ENCODE measurements around the gene TMED5.
"Not testable (repeated sequence)": the region's sequence is repeated elsewhere in the genome, so short reads cannot be mapped to it uniquely, and the experiment has no call there.

TMED5 gene

GRCh38 chr1:93179886-93180722, at the start of gene TMED5:
Gene TMED5 (minus strand): TSS chr1:93180413. CDS start chr1:93180242, 171 bp downstream.
- FAIRE-seq, result peak; percentile 96

GRCh38 chr1:93223023-93223675, 42.9 kb upstream of the TMED5 start:
- FAIRE-seq, result no peak

DNA sequence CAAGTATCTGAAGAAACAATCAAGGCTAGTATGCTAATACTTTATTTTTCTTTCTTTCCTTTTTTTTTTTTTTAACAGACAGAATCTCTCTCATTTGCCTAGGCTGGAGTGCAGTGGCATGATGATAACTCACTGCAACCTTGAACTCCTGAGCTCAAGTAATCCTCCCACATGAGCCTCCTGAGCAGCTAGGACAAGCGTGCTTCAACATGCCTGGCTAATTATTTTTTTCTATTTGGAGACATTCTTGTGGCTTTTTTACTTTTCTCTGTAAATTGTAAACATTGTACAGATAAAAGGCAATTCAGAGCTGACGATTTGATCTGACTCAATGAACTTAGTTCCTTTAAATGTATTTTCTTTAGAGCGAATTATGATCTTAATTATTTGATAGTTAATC, 41.7 kb upstream of the TMED5 start:
- no peak for FAIRE-seq

DNA sequence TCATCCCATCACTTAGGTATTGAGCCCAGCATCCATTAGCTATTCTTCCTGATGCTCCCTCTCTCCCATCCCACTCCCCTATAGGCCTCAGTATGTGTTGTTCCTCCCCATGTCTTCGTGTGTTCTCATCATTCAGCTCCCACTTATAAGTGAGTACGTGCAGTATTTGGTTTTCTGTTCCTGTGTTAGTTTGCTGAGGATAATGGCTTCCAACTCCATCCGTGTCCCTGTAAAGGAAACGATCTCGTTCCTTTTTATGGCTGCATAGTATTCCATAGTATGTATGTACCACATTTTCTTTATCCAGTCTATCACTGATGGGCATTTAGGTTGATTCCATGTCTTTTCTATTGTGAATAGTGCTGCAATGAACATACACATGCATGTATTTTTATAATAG, 40.5 kb upstream of the TMED5 start:
- not testable (repeated sequence) for FAIRE-seq

GRCh38 chr1:93219443-93219842, 39.2 kb upstream of the TMED5 start:
- FAIRE-seq, result no peak

GRCh38 chr1:93215322-93215721, 35.1 kb upstream of the TMED5 start:
- FAIRE-seq, result no peak

GRCh38 chr1:93207211-93207610, 27.0 kb upstream of the TMED5 start:
- FAIRE-seq, result peak; percentile 33

- FAIRE-seq, result no peak
Measured at GRCh38 chr1:93206567-93206954, 26.3 kb upstream of the TMED5 start.

GRCh38 chr1:93205892-93206566, 25.8 kb upstream of the TMED5 start:
- peak; percentile 62 for FAIRE-seq

- FAIRE-seq, result no peak
Measured at GRCh38 chr1:93200714-93201113, 20.5 kb upstream of the TMED5 start.

DNA sequence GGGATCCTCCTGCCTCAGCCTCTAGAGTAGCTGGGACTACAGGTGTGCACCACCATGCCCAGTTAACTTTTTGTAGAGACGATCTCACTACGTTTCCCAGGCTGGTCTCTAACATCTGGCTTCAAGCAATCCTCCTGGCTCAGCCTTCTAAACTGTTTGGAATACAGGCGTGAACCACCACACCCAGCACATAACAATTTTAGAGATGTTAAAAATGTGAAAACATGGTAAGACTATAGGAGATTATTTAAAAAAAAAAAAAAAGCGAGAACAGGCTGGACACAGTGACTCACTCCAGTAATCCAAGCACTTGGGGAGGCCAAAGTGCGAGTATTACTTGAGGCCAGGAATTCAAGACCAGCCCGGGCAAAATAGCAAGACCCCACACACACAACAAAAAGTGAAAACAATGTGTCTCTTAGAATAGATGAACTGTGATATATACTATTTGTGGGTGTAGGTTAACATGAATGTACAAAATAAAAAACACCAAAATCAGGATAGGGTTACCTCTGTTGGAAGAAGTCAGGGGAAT, 19.9 kb upstream of the TMED5 start:
- FAIRE-seq, result no peak

DNA sequence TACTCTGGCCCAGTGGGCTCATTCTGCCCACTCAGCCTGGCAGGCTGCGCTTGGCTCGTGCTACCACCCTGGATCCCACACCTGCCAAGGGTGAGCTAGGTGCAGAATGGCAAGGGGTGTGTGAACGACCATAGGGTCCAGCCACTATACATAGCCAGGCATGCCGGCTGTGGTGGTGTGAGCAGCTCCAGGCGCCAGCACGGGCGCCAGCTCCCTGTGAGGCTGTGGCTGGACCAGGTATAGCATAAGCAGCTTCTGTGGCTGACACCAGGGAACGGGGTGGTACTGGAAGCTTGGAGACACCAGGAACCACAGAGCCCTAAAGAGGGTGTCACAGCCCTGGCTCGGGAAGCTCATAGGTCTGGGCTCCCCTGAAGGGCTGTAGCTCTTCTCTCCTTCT, 18.9 kb upstream of the TMED5 start:
- FAIRE-seq, result no peak

GRCh38 chr1:93196591-93196990, 16.4 kb upstream of the TMED5 start:
- FAIRE-seq, result no peak

GRCh38 chr1:93194231-93194990, 14.2 kb upstream of the TMED5 start:
- peak; percentile 77 for FAIRE-seq

DNA sequence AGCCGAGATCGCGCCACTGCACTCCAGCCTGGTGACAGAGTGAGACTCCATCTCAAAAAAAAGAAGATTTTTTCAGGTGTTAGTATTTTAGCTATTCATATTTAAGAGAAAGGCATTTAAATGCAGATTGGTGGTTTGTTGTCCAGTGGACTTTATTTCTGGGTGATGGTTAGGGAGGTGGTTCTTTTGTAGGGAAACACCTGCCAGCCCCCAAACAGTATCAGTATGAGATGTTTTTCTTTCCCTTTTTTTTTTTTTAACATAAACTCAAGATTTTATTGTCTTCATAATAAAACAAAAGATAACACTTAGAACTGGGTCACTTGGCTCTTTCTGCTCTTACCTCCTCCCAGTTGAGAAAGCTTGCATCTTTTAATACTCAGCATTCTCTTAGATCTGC, 10.2 kb upstream of the TMED5 start:
- no peak for FAIRE-seq

DNA sequence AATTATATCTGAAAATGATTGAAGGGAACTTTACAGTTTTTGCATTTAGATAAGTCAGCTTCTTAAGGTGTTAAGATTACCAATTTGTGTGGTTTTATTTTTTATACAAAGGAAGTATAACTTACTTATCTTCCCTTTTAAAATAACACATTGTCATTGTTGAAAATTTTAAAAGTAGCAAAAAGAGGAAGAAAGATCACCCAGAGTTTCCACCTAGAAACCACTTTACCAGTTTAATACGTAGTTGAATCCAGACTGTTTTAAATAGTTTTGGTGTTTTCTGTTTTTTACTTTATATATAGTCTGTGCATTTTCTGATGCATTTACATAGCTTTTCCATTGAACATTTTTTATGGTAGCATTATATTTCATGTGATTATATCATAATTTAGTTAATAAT, 6.5 kb upstream of the TMED5 start:
- FAIRE-seq, result no peak

- no peak for FAIRE-seq
Measured at GRCh38 chr1:93180723-93181613, 755 bp upstream of the TMED5 start, which contains the start of gene CCDC18. Gene CCDC18 (plus strand): TSS chr1:93180724. CDS start chr1:93183362, 2,638 bp downstream.

DNA sequence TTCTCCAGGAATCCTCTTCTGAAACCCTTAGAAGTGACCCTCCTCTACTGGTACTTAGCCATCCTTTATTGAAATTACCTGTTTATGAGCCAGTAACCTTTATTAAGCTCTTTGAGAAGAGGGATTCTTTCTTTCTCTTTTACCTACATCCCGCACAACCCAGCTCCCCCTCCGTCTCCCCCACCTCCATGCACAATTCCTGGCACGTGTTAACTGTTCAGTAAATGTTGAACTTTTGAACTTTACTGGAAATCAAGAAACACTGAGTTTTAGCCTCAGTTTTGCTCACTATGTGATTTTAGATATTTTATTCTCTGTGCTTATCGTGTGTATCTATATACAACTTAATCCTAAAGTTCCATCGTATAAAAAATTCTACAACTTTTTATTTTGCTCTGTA, 1.8 kb downstream of the TMED5 start:
- no peak for FAIRE-seq

GRCh38 chr1:93177991-93178390, 2.2 kb downstream of the TMED5 start:
- FAIRE-seq, result no peak

GRCh38 chr1:93174638-93175037, 5.6 kb downstream of the TMED5 start:
- not testable (repeated sequence) for FAIRE-seq

GRCh38 chr1:93172778-93173177, 7.4 kb downstream of the TMED5 start:
- FAIRE-seq, result no peak

Data from G401.6 (cell line).